ENCODE measurements around the gene KIRREL3.

The KIRREL3 gene

GRCh38 chr11:126456783-126457542 lies 543.6 kb downstream of the KIRREL3 start:
- peak; percentile 89 for DNase-seq

DNA sequence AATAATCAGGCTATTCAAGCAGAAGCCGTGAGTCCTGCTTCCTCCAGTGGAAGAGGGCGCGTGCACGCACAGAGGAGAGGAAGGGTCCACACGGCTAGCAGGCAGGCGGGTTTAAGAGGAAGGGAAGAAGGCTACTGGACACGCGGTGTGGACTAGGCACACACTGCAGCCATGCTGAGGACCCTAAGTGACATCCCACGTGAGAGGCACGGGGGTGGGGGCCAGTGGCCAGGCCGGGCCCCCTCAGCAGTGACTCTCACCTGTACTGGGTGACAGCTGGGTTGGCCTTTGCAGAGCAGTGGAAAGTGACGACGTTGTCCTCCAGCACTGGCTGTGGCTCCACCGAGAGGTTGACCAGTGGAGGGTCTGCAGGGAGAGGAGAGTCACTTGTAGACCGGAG lies 544.5 kb downstream of the KIRREL3 start:
- DNase-seq, result no peak

DNA sequence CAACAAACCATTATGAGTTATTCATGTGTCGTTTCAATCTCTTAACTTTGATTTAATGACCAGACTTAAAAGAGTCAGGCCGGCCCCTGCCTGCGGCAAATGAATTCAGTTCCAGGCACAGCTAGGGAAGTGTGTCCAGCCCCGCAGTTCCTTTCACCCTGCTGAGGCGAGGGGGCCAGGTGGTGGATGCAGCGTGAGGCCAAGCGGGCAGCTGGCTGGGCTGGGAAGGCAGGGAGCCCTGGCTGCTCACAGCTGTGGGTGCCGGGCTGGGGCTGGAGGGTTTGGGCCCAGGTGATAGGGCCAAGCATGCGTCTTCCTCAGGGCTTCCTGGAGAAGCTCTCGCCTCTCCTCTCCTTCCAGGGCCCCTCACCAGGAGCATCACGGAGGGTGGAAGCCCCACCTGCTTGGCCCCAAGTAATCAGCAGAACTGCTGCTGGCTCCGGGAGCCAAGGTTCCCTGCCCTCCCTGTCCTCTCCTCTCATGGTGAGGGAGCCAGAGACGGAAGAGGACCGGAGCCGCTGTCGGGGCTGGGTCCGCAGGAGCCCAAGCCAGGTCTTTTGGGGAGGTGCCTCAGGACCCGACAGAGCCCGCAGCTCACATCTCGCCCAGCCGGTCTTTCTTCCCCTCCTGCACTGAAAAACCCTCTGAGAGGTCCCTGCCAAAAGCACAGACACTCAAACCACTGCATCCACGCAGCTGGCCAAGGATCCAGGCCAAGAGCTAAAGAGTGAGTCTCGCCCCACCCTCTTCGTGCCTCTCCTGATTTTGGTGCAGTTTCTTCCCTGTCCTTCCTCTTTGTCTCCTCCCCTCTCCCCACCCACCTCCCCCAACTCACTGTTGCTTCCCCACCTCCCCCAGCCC lies 548.1 kb downstream of the KIRREL3 start:
- DNase-seq, result no peak

DNA sequence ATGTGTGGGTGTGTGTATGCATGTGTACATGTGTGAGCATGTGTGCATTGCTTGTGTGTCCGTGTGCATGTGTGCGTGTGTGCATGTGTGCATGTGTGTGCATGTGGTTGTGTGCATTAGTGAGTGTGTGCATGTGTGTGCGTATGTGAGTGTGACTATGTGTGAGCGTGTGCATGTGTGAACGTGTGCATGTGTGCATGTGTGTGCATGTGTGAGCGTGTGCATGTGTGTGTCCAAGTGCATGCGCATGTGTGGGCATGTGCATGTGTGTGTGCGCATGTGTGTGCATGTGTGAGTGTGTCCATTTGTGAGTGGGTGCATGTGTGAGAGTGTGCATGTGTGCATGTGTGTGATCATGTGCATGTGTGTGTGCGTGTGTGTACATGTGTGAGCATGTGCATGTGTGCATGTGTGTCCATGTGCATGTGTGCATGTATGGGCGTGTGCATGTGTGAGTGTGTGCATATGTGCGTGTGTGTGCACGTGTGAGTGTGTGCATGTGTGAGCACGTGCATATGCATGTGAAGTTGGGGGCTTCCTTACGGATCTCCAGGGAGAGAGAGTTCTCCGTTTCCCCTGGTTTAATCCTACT lies 549.3 kb downstream of the KIRREL3 start:
- DNase-seq, result no peak

DNA sequence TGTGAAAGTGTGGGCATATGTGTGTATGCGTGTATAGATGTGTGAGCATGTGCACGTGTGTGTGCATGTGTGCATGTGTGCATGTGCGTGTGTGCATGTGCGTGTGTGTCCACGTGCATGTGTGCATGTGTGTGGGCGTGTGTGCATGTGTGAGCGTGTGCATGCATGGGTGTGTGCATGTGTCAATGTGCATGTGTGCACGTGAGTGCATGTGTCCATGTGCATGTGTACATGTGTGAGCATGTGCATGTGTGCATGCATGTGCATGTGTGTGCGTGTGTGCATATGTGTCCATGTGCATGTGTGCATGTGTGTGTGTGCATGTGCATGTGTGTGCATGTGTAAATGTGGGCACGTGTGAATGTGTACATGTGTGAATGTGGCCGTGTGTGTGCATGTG lies 549.8 kb downstream of the KIRREL3 start:
- DNase-seq, result no peak

DNA sequence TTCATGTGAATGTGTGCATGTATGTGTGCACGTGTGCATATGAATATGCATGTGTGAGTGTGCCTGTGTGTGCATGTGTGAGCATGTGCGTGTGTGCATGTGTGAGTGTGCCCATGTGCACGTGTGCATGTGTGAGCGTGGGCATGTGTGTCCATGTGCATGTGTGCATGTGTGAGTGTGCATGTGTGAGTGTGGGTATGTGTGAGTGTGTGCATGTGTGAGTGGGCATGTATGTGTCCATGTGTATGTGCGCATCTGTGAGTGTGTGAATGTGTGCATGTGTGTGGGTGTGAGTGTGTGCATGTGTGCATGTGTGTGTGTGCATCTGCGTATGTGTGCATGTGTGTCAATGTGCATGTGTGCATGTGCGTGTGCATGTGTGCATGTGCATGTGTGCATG lies 550.4 kb downstream of the KIRREL3 start:
- DNase-seq, result no peak

DNA sequence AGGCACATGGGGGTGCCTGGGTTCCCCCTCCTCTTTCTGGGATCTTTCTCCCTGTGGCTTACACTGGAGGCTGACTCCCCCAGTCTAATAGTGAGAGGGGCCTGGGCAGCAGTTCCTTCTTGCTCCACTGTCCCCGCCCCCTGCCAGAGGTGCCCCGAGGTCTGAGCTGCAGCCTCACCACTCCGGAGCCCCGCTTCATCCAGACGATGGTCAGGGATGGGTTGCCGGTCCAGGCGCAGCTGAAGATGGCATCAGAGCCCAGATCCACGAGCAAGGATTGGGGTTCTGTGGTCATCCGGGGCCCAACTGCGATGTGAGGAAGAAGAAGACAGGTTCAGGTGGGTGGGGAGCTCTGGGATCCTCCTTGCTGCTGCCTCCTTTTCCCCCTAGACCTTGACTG lies 554.0 kb downstream of the KIRREL3 start:
- no peak for DNase-seq

DNA sequence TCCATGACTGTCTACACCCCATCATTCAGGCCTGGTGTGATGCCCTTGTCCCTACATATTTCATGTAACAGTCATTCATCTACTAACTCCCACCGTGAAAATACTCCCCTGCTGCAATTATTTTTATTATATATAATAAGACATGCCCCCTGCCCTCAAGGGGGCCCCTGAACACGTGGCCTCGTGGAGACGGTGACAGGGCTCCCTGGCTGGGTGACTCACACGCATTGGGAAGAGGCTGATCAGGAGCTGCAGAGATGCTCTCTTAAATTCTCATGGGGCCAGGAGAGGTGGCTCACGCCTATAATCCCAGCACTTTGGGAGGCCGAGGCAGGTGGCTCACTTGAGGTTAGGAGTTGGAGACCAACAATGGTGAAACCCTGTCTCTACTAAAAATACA lies 556.5 kb downstream of the KIRREL3 start:
- no peak for DNase-seq

DNA sequence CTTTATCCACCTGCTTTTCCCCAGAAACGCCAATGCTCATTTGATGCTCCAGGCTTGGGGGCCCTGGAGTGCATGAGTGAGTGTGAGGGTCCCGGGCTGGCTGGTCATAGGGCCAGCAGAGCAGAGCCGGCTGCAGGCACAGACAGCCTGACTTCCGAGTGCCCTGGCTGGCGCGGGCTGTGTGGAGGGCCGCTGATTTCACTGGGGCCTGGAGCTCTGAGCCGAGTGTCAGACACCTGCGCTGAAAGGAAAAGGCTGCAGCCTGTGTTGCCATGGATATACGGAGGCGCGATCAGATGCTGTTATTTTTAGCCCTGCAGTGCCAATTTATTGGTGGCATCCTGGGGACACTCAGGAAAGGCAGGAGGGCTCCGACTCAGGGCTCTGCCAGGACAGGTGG lies 557.5 kb downstream of the KIRREL3 start:
- no peak for DNase-seq

DNA sequence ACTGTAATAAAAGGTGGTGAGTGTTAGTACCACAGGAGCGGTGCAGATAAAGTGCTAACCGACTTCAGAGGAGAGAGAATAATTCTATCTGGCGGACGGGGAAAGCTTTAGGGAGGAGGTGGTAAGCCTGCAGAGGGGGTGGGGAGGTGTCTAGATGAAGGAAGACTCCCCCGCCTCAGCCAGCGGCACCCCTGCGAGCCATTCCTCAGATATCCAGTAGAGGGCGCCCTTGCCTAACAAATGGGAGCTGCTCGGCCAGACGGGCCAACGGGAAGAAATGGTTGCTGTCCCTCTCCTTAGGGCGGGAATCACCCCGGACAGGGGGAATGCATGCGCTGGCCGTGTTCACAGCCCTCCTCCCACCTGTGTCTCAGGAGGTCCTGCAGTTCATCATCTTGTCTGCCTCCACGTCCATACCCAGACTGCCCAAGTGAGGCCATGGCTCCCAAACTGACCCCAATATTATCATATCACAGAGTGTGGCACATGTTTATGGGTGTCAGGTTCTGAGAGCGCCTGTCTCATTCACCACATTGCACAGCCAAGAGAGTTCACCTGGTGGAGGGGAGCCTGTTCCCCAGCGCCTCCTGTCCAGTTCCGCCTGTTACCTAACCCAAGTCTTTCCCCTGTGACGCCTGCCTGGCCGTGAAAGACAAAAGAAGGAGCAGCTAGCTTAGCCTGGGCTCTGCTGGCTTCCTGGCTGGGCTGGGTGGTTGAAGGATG lies 559.6 kb downstream of the KIRREL3 start:
- DNase-seq, result peak; percentile 52

DNA sequence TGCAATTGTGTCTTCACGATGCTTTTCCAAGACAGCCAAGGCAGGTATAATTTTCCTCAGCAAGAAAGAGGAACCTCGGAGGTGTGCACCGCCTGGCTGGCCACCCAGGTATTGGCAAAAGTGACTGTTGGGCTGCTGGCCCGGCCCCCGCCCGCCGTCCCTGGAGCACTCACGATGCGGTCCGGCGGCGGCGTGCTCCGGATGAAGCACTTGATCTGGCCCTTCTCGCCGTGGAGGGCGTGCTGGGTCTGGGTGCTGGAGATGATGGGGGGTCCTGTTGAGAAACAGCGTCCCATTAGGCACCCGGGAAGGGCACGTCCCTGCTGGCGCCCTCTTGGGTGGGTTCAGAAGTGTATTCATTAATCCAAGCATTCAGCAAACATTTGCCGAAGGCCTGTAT lies 560.3 kb downstream of the KIRREL3 start:
- no peak for DNase-seq

- no peak for DNase-seq
Measured at GRCh38 chr11:126438691-126439090, 561.9 kb downstream of the KIRREL3 start.

- no peak for DNase-seq
Measured at GRCh38 chr11:126438272-126438671, 562.3 kb downstream of the KIRREL3 start.

DNA sequence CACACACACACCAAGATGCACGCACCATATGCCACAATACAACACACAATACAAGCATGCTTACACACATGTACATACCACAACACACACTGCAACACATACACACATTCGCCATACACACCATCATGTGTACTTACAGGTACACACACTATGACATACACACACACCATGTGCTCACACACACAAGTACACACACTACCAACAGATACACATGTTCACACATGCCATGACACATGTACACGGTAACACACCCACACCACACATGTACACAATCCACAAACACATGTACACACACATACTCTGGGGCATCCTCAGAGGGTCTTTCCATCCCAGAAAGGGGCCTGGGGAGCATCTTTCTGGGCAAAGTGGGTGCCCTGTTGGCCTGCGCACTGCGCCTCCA lies 562.8 kb downstream of the KIRREL3 start:
- no peak for DNase-seq

DNA sequence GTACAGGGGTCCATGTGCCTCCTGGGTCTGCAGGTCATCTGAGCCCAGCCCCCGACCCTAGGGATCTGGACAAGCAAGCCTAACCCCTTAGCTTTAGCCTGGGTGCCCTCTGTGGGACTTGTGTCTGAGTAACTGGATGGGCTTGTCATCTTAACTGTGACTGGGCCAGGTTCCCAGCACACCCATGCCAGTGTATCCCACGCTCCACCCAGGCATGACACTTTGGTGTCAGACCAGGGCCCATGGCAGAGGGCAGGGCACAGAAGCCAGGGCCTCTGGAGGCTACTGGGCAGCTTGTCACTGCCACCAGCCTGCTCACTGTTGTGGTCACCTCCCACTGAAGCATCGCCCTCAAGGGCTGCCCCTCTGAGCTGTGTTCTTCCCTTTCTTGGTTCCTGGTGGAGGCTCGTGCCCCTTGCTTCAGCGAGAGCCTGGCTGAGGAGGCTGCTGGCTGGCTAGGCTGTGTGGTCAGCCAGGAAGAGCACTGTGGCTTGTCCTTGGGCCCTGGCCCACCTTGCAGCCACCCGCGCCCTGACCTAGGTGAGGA lies 564.3 kb downstream of the KIRREL3 start:
- DNase-seq, result no peak

GRCh38 chr11:126434950-126435335 lies 565.6 kb downstream of the KIRREL3 start:
- DNase-seq, result no peak

GRCh38 chr11:126433989-126434949 lies 566.3 kb downstream of the KIRREL3 start:
- no peak for DNase-seq

DNA sequence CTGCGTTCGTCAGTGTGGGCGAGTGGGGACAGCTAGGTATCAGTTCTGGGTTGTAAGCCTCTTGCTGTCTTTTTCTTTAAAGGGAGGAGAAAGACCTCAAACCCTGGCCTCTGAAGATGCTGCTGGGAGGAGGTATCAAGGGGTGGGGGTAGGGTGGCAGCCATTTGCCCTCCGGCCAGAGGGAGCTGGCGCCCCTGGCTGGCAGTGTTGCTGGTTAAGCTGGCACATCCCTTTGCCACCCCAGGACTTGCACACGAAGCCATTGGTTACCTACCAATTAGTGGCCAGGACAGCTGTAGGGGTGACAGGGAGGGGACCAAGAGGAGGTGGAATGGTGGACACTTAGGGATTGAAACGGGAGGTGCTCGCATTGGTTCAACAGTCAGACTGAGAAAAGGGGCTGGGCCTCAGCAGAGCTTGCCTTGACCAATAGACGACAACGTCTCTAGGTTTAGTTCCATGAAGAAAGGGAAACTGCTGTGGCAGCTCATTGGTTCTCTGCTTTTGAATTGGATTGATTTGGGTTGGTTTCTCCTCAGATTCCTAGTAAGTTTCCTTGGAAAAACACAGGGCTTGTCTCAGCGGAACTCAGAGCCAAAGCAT lies 567.2 kb downstream of the KIRREL3 start:
- DNase-seq, result no peak

DNA sequence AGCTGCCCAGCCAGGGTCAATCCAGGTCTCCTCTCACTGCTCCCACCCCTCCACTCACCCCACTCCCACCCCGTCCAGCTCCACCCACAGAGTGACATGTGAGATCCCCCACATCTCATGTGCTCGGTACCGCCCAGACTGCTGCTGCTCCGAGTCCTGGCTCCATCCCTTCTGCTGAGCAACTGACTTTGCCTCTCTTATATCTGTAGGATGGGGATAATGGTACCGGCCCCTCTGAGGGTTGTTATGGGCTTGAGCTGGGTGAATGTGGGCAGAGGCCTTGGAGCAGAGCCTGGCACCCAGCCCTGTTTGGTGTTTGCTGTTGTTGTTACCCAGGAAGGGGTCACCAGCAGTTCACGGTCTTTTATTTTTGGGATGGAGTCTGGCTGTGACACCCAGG lies 568.0 kb downstream of the KIRREL3 start:
- DNase-seq, result no peak

DNA sequence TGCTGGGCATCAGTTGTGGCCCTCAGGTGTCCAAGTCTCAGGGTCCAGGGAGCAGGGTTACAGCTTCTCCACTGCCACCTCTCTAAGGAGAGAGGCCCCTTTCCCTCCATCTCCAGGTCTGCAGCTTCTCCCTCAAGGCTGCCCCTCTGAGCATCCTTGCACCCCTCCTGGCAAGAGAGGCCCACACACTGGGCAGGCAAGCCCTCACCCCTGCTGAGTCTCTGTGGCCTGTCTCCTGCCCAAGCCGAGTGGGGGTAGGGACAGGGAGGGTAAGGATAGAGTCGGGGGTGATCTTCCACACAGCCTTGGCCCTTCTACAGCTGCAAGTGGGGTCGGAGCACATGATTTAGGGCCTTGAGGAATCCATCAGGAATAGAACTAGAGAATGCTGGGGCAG lies 568.5 kb downstream of the KIRREL3 start:
- DNase-seq, result no peak

DNA sequence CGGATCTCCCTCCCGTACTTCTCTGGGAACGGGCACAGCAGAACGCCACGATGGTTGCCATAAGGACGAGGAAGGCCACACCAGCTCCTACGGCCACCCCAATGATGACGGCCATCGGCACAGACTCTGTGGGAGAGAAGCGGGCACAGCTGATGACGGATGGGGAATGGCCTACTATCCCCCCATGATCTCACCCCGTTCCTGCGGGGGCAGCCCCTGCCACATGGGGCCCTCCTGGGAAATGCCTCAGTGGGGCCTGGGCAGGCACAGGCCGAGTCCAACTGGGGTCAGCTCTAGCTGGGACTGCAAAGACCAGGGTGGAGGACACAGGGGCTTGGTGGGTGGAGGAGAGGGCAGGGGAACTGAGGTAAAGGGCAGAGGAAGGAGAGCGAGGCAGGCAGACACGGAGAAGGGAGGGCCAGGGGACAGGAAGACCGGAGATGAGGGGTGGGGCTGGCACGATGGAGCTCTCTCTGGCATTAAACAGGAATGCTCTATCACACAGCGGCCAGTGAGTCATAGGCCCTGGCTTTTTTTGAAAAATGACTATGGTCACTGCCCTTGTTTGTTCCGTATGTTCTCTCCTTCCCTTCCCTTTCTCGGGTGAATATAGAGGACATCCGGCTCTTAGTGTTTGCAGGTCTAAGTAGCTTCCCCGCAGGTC lies 569.0 kb downstream of the KIRREL3 start:
- DNase-seq, result peak; percentile 7

Data from MV-4-11 (cell line).